Eye (tissue), 1 donor: ENCODE results near the gene RIOK3.
"Not testable (repeated sequence)": the region's sequence is repeated elsewhere in the genome, so short reads cannot be mapped to it uniquely, and the experiment has no call there.

Experiments used
- DNase-seq: peaks from one replicate; pipeline ENCODE4 v3.0.0-alpha.2; 2015

The RIOK3 gene

GRCh38 chr18:23452728-23453679, at the start of gene RIOK3:
RIOK3 (plus strand) TSS chr18:23453287; CDS start chr18:23453440, 153 bp downstream.
- peak; percentile 98 for DNase-seq

- DNase-seq = no peak
These were observed 49.8 kb upstream of the RIOK3 start for GRCh38 chr18:23403310-23403709.

GRCh38 chr18:23405636-23406035, 47.5 kb upstream of the RIOK3 start:
- DNase-seq = no peak

- no peak for DNase-seq
These were observed 46.8 kb upstream of the RIOK3 start for GRCh38 chr18:23406271-23406787.

- DNase-seq = no peak
These were observed 40.6 kb upstream of the RIOK3 start for GRCh38 chr18:23412351-23412964.

- DNase-seq = no peak
These were observed 37.6 kb upstream of the RIOK3 start for GRCh38 chr18:23415515-23415914.

GRCh38 chr18:23416298-23416697, 36.8 kb upstream of the RIOK3 start:
- DNase-seq = no peak

GRCh38 chr18:23421277-23421676, 31.8 kb upstream of the RIOK3 start:
- no peak for DNase-seq

- peak; percentile 30 for DNase-seq
These were observed 30.2 kb upstream of the RIOK3 start for GRCh38 chr18:23422751-23423418.

GRCh38 chr18:23424616-23425015, 28.5 kb upstream of the RIOK3 start:
- DNase-seq = no peak

- no peak for DNase-seq
These were observed 24.3 kb upstream of the RIOK3 start for GRCh38 chr18:23428821-23429220.

- DNase-seq = not testable (repeated sequence)
These were observed 23.5 kb upstream of the RIOK3 start for GRCh38 chr18:23429538-23429937.

GRCh38 chr18:23433360-23433759, 19.7 kb upstream of the RIOK3 start:
- no peak for DNase-seq

GRCh38 chr18:23437357-23438045, 15.6 kb upstream of the RIOK3 start:
- DNase-seq = peak; percentile 91

GRCh38 chr18:23438046-23438377, 15.1 kb upstream of the RIOK3 start:
- no peak for DNase-seq

GRCh38 chr18:23438608-23439366, 14.3 kb upstream of the RIOK3 start:
- DNase-seq = no peak

GRCh38 chr18:23440131-23440530, 13.0 kb upstream of the RIOK3 start:
- no peak for DNase-seq

- DNase-seq = no peak
These were observed 10.1 kb upstream of the RIOK3 start for GRCh38 chr18:23442958-23443357.

GRCh38 chr18:23448291-23448690, 4.8 kb upstream of the RIOK3 start:
- no peak for DNase-seq

- no peak for DNase-seq
These were observed 3.1 kb upstream of the RIOK3 start for GRCh38 chr18:23450022-23450421.

GRCh38 chr18:23451011-23451410, 2.1 kb upstream of the RIOK3 start:
- DNase-seq = no peak

GRCh38 chr18:23451491-23451890, 1.6 kb upstream of the RIOK3 start:
- DNase-seq = no peak
